Thyroid gland (tissue), 4 donors: Measurements from ENCODE around the gene SOX12.

ENCODE experiments used
- POLR2A ChIP-seq, 2 donors: fragments of 450-650 bp; IDR thresholded peaks; one replicate each; pipeline ENCODE4 v1.6.1; 2017; ENCODE audit warnings: antibody characterized with exemption in 2 of 2, mild to moderate bottlenecking in 2 of 2, moderate library complexity in 1 of 2
- TF ChIP-seq, protein P1 (sequence below), 6 experiments: fragments of 200-600 bp in 3 of 6; fragments of 450-650 bp in 3 of 6; sonication (generic) in 3 of 6; IDR thresholded peaks; one replicate each; pipeline ENCODE4 v1.5.1; 2016 to 2019; ENCODE audit warnings: antibody characterized with exemption in 6 of 6, mild to moderate bottlenecking in 2 of 6, inconsistent platforms in 1 of 6, moderate library complexity in 1 of 6

DNA sequence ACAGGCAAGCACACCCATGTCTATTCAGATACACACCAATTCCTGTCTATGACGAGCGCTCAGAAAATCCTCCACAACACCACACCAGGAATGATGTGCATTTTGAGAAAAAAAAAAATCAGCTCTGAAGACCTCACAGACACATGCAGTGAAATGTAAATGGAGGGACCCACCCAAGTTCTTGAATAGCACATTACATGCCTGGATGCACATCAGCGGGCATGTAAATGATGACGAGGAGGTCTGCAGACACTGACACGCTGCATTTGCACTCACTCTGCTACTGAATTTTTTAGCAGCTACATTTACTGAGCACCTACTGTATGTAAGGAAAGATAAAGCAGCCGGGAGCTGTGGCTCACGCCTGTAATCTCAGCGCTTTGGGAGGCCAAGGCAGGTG is 36.2 kb downstream of the SOX12 start:
- no peak for TF ChIP-seq POLR2A (IDR thresholded peaks at IDR 0.05)
- TF ChIP-seq, protein P1, sequence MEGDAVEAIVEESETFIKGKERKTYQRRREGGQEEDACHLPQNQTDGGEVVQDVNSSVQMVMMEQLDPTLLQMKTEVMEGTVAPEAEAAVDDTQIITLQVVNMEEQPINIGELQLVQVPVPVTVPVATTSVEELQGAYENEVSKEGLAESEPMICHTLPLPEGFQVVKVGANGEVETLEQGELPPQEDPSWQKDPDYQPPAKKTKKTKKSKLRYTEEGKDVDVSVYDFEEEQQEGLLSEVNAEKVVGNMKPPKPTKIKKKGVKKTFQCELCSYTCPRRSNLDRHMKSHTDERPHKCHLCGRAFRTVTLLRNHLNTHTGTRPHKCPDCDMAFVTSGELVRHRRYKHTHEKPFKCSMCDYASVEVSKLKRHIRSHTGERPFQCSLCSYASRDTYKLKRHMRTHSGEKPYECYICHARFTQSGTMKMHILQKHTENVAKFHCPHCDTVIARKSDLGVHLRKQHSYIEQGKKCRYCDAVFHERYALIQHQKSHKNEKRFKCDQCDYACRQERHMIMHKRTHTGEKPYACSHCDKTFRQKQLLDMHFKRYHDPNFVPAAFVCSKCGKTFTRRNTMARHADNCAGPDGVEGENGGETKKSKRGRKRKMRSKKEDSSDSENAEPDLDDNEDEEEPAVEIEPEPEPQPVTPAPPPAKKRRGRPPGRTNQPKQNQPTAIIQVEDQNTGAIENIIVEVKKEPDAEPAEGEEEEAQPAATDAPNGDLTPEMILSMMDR (IDR thresholded peaks at IDR 0.05), result no peak
